ENCODE data around the gene INSL3. TPM values are rescaled to one million over a fixed set of nuclear protein-coding genes. Genes with fewer than 3 reads are reported as not detected.

The INSL3 gene
- total RNA-seq, 1 donor from 2014 or later: not detected

- peaks cover 11% of the 10 kb centered on the region for H3K27me3 Mint-ChIP-seq (ENCODE audit: unreplicated experiment)
- no peak for TF ChIP-seq CTCF (IDR thresholded peaks at IDR 0.05; ENCODE audit: partially characterized antibody, unreplicated experiment)
- no peak overlapping the region for H3K4me3 Mint-ChIP-seq (ENCODE audit: unreplicated experiment)
Measured at GRCh38 chr19:17843908-17844490, 22.7 kb upstream of the INSL3 start.

GRCh38 chr19:17843292-17843827 lies 22.0 kb upstream of the INSL3 start:
- H3K4me1 Mint-ChIP-seq (ENCODE audit: low read depth, unreplicated experiment): no peaks in the 10 kb centered on the region
- H3K9me3 Mint-ChIP-seq (ENCODE audit: unreplicated experiment): peaks cover 3% of the 10 kb centered on the region
- no peak for DNase-seq
- TF ChIP-seq CTCF (IDR thresholded peaks at IDR 0.05; ENCODE audit: partially characterized antibody, unreplicated experiment): no peak
- no peak overlapping the region for H3K27ac Mint-ChIP-seq (ENCODE audit: unreplicated experiment)
- H3K36me3 Mint-ChIP-seq (ENCODE audit: unreplicated experiment): no peaks in the 10 kb centered on the region
- no peak overlapping the region for H3K4me3 Mint-ChIP-seq (ENCODE audit: unreplicated experiment)
- peaks cover 11% of the 10 kb centered on the region for H3K27me3 Mint-ChIP-seq (ENCODE audit: unreplicated experiment)

More at GRCh38 chr19:17843908-17844490, 22.7 kb upstream of the INSL3 start:
- Mint-ChIP-seq H3K4me1 (ENCODE audit: low read depth, unreplicated experiment) (no peaks in the 10 kb centered on the region), H3K9me3 (ENCODE audit: unreplicated experiment) (peaks cover under 1% of the 10 kb centered on the region), H3K36me3 (ENCODE audit: unreplicated experiment) (no peaks in the 10 kb centered on the region), H3K27ac (ENCODE audit: unreplicated experiment) (no peak overlapping the region)
- DNase-seq: no peak

- Mint-ChIP-seq H3K4me3 (ENCODE audit: unreplicated experiment) (no peak overlapping the region), H3K36me3 (ENCODE audit: unreplicated experiment) (no peaks in the 10 kb centered on the region), H3K9me3 (ENCODE audit: unreplicated experiment) (peaks cover 3% of the 10 kb centered on the region)
Measured at GRCh38 chr19:17842663-17843291, 21.5 kb upstream of the INSL3 start.

GRCh38 chr19:17841810-17842662 lies 20.7 kb upstream of the INSL3 start:
- peak; percentile 96 for DNase-seq
- Mint-ChIP-seq H3K36me3 (ENCODE audit: unreplicated experiment) (no peaks in the 10 kb centered on the region), H3K4me3 (ENCODE audit: unreplicated experiment) (peak overlapping the region; percentile 81), H3K27ac (ENCODE audit: unreplicated experiment) (no peak overlapping the region), H3K9me3 (ENCODE audit: unreplicated experiment) (peaks cover 3% of the 10 kb centered on the region), H3K27me3 (ENCODE audit: unreplicated experiment) (peaks cover 11% of the 10 kb centered on the region), H3K4me1 (ENCODE audit: low read depth, unreplicated experiment) (no peaks in the 10 kb centered on the region)
- no peak for TF ChIP-seq CTCF (IDR thresholded peaks at IDR 0.05; ENCODE audit: partially characterized antibody, unreplicated experiment)

More at GRCh38 chr19:17842663-17843291, 21.5 kb upstream of the INSL3 start:
- no peaks in the 10 kb centered on the region for H3K4me1 Mint-ChIP-seq (ENCODE audit: low read depth, unreplicated experiment)
- TF ChIP-seq CTCF (IDR thresholded peaks at IDR 0.05; ENCODE audit: partially characterized antibody, unreplicated experiment): no peak
- H3K27me3 Mint-ChIP-seq (ENCODE audit: unreplicated experiment): peaks cover 11% of the 10 kb centered on the region
- no peak overlapping the region for H3K27ac Mint-ChIP-seq (ENCODE audit: unreplicated experiment)
- no peak for DNase-seq
